Measurements from ENCODE around the gene CTNNA3.

DNA sequence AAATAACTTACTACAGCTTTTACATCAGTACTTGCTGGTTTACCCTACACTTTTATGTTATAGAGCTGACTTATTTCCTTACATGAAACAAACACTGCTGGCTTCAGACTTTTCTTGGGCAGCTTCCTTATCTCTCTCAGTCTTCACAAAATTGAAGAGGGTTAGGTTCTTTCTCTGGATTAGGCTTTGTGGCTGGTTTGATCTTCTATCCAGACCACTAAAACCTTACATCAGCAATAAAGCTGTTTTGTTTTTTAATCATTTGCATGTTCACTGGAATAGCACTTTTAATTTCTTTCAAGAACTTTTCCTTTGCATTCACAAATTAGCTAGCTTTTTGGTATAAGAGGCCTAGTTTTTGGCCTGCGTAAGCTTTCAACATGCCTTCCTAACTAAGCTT, 551.5 kb downstream of the CTNNA3 start:
- TF ChIP-seq CTCF (IDR thresholded peaks at IDR 0.05; ENCODE audit: low read depth, low read length, poor library complexity, severe bottlenecking) (no peak), EZH2phosphoT487 (IDR thresholded peaks at IDR 0.05; ENCODE audit: borderline replicate concordance, low read length) (no peak)

Measured in DOHH2 (cell line).